ENCODE data around the gene KCNT1.

The KCNT1 gene

DNA sequence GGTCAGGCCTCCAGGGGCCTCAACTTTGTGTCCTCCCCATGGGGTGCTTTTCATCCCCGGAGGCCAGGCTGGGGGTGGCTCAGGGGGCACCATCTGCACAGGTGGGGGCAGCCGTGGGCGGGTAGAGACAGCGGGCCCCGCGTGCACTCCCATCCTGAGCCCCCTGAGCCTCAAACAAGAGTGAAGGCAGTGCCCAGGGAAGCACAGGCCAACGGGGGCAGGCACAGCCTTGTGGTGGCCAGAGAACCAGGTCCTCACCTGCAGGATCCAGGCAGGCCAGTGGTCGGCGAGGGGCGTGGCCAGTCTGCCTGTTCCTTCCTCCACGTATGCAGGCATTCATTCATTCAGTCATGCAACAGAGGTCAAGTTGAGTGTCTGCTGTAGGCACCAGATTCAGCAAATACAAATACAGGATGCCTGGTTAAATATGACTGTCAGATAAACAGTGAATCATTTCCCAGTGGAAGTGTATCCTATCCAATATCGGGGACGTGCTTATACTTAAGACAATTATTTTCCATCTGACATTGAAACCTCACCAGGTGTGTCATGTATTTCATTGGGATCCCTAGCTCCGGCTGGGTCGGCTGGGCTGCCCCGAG is 22.3 kb downstream of the KCNT1 start:
- in situ Hi-C loops (cut with MboI; ENCODE audit: low sequenced_read_pairs), result no loop called here

DNA sequence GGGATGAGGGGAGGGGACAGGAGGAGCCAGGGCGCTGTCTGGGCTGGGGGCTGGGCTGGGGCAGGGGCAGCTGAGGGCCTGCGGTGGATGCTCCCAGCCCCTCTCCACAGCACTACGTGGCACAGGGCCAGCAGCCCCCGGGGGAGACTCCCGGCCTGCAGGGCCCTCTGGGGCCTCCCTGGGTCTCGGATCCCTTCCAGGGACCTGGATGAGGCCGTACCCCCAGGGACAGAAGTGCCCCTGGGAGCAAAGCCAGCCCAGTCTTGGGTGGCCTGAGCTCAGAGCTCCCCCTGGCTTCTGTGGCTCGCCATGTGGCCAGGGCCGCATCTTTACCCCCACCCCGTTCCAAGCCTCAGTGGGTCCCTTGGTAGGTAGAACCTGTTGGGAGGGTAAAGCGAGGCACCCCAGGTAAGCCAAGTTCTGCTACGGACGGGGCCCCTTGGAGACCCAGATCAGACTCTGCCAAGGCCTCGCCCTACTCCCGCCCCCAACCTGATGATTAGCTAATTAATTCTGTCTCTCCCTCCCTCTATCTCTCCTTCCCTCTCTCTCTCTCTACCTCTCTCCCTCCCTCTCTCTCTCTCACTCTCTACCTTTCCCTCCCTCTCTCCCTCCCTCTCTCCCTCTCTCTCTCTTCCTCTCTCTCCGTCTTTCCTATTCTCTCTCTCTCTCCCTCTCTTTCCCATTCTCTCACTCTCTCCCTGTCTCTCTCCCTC is 24.3 kb downstream of the KCNT1 start:
- in situ Hi-C loops (cut with MboI; ENCODE audit: low sequenced_read_pairs), result no loop called here

DNA sequence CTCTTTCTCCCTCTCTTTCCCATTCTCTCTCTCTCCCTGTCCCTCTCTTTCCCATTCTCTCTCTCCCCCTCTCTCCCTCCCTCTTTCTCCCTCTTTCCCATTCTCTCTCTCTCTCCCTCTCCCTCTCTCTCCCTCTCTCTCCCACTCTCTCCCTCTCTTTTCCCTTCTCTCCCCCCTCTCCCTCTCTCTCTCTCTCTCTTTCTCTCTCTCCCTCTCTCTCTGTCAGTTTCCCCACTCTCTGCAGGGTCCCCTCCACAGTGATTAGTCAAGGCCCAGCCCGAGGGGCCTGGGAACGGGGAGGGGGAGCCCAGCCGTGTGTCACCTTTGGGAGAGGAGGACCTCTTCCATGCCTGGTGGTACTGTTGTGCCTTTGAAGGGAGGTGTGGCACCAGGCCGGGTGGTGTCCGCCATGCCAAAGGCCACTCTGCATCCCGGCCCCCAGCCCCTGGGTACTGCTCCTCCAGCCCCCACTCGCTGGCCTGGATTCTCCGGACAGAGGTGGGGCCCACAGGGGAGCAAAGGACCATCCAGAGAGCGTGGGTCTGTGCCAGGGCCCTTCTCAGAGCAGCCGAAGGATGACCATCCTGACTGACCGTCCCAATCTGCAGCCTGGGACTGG is 25.4 kb downstream of the KCNT1 start:
- in situ Hi-C loops (cut with MboI; ENCODE audit: low sequenced_read_pairs), result no loop called here

DNA sequence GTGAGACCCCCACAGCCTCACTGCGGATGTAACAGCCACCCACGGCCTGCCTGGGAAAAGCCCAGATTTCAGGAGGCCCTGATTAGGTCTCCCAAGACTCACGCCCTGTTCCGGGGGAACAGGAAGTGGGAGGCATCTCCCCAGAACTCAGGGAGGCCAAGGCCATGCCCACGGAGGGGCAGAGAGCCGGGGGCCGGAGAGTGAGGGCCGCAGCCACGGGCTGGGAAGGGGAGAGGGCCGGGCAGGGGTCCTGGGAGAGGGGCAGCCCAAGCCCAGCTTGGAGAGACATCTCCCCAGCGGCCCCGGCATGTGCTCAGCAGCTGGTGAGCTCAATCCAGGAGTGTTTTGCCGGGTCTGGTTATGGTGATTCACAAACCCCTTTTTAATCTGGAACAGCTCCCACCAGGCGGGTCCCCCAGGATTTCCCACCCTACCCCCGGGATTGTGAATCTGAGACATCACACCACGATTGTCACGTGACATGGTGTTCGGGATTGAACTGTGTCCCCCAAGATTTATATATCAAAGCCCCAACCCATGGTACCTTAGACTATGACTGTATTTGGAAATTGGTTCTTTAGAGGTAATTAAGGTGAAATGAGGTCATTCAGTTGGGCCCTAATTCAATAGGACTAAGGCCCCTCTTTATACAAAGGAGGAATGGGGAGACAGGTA is 26.6 kb downstream of the KCNT1 start:
- in situ Hi-C loops (cut with MboI; ENCODE audit: low sequenced_read_pairs), result no loop called here

DNA sequence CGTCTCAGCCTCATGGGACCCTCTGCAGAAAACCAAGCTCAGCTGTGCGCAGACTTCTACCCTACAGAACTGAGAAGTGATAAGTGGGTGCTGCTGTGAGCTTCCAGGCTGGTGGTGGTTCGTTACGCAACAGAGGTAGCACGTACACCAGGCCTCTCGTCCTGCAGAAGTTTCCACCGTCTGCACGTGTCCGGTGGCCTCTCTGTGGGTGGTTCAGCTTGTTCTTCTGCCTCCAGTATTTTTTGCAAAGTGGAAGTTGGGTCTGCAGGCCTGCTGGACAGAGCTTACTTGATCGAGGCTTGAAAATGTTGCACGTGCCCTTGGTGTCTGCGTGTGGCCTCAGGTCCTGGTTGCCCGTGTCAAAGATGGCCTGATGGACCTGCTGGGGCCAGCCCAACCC is 27.5 kb downstream of the KCNT1 start:
- in situ Hi-C loops (cut with MboI; ENCODE audit: low sequenced_read_pairs), result no loop called here

DNA sequence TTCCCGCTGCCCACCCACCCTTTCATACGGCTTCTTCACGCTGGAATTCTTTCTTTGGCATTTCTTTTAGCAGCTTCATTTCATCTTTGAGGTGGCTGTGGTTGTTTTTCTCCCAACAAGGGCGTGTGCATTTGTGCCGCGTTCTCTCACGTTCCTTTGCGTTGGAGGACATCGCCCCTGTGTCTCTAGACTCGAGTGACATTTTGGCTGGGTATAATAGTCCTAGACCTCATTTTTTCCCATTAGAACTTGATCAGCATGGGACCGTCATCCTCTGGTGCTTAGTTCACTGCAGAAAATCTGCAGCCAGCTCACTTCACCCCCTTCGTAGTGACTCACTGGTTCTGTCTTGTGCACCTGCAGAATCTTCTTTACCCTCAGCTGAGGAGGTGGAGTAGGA is 29.5 kb downstream of the KCNT1 start:
- in situ Hi-C loops (cut with MboI; ENCODE audit: low sequenced_read_pairs), result no loop called here

DNA sequence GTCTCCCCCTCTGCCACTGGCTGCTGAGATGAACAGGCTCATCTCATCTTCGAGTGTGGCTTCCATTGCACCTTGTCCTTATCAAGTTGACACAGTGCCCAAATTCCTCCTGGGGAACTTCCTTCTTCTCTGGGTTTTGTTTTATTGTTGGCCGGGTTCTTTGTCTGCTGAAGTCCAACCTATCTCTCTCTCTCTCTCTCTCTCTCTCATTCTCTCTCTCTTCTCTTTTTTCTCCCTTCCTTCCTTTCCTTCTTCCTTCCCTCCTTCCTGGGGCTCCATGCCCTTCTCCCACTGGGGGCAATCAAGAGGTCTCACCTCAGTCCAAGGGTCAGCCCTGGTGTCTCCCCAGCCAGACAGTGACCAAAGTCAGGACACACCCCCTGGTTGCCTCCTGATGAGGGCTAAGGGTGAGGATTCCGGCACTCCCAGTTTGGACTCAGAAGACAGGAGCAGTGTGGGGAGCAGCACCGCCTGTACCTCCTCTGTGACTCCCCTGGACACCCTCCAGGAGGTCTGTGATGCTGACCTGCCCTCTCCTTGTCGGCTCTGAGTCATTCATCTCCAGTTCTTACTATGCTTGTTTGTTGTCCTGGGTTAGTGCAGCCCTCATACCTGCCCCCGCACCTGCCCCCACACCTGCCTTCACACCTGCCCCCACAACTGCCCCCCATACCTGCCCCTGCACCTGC is 30.7 kb downstream of the KCNT1 start:
- in situ Hi-C loops (cut with MboI; ENCODE audit: low sequenced_read_pairs), result no loop called here

DNA sequence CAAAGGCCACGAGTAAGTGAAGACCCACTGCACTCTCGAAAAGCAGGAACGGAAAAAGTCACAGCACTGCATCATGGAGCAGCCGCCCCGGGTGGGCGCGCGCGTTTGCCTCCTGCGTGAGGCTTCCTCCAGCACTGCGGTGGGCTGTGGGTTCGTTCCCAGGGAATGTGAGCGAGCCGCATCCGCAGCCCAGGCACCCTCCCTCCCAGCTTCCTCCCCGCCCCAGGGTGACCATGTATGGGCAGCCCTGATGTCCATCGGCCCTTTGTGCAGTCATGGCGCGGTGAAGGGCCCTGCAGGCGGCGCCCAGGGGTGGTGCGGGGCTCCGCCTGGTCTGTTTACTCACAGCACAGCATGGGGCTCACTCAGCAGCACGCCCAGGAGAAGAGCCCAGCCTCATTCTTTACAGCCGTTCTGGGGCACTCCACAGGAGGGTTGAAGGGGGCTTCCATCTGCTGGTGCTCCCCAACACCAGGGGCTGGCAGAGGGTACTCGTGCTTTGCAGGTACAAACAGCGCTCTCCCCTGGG is 32.7 kb downstream of the KCNT1 start:
- in situ Hi-C loops (cut with MboI; ENCODE audit: low sequenced_read_pairs), result no loop called here

DNA sequence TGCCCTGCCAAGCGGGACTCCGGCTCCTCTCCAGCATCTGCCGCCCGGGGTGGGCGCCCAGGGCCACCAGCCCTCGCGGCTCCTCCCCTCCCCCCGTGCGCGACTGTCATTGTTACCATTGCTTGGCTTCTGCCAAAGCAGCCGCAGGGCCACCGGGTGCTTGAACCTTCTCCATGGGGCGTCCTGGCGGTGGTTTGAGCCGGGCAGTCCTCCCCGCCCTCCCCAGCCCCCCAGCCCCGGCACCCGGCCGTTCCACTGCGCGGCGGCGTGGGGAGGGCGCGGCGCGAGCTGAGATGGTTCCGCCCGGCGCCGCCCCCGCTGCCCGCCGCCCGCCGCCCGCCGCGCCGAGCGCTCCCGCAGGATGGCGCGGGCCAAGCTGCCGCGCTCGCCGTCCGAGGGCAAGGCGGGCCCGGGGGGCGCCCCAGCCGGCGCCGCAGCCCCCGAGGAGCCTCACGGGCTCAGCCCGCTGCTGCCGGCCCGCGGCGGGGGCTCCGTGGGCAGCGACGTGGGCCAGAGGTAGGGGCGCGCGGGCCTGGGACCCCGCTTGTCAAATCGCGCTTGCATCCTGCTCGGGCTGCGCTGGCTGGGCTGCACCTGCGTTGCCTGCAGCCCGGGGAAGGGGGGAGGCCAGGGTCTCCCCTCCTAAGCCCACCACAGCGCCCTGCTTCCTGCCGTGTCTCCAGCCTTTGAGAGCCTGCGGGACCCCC is 34.4 kb downstream of the KCNT1 start:
- in situ Hi-C loops (cut with MboI; ENCODE audit: low sequenced_read_pairs), result no loop called here

DNA sequence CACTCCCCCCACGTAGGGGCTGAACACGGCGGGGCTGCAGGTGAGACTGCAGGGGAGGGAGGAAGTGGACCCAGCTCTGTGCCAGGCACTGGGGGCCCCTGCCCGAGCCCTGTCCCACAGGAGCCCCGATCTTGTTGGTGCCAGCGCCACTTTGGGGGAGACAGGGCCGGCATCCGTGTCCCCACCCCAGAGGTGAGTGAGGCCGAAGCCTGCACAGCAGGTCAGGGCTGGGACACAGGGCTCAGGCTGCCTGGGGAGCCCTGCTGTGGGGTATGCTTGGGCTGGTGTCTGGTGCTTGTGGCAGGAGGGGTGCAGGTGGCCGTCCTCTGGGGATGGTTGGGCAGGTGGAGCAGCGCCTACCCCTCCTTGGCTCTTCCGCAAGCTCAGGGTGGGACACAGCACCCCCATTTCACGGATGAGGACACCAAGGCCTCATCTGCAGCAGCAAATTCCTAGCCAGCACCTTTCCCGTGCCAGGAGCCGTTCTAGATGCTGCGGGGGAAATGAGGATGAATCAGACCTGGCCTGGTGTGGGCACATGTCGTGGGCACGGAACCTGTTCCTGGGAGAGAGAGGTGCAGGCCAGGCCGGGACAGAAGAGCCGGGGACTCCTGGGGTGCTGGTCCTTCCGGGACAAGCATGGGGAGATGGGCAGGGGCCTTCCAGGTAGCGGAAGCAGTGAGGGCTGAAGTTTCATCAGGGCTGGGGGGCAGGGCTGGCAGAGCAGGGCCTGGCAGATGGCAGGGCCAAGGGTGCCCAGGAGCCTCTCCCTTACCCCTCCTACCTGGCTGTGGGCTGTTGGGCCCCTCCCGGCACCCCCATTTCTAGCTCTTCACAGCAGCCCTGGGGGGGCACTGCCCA is 35.2 kb downstream of the KCNT1 start:
- in situ Hi-C loops (cut with MboI; ENCODE audit: low sequenced_read_pairs), result no loop called here

DNA sequence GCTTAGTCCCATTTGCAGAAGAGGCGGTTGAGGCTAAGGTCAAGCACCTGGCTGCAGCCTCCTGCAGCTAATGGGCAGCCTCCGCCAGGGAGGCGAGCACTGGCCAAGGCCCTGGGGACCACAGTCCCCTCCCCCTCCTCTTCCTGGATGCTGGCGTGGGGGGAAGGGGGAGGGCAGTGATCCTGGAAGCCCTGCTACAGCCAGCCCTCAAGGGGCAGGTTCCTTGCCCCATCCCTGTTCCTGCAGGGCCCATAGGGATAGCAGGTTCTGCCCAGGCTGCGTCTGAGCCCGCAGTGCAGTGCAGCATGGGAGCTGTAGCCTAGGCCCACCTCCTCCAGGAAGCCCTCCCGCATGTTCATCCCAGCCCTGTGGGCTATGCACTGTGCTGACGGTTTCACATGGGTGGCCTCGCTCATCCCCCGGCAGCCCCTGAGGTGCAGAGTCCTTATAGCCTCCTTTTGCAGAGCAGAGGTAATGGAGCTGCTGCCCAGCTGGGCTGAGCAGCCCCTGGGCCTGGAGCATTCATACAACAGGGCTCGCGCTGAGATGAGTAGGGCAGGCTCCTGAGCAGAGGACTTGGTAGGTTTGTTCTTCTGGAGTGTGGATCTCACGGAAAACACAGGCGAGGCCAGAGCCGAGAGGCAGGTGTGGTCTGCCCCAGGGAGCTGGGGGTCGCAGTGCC is 36.0 kb downstream of the KCNT1 start:
- in situ Hi-C loops (cut with MboI; ENCODE audit: low sequenced_read_pairs), result no loop called here

DNA sequence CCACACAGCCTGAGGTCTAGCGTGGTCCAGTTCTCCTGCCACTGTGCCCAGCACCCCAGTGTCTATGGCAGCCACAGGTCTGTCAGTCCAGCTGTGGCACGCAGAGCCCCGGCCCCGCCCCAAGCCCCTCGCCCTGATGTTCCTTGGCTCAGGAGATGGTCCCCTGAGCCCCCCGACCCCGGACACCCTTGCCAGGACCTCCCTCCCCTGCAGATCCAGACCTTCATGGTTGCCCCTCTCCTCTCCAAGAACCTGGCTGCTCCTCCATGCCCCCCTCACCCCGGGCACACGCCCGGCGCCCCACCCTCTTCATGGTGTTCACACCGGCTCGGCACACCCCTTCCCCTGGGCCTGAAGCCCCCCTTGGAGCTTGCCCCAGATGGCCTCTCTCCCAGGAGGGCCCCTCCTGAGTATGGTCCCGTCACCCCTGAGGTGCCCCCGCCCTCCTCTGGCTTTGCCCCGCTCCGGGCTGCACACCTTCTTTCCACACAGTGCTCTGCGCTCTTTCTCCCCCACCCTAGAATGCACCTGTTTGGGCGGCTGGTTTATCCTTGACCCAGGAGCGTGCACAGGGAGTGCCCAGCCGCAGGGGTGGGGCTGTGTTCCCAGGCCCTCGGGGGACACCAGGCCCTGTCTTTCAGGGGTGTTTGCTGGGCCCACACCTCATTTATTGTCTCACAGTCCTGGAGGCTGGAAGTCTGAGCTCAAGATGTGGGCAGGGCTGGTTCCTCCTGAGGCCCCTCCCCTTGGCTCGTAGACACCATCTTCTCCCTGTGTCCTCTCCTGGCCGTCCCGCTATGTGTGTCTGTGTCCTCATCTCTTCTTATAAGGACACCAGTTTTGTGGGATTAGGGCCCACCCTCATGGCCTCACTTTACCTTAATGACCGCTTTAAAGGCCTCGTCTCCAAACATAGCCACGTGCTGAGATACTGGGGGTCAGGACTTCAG is 37.6 kb downstream of the KCNT1 start:
- in situ Hi-C loops (cut with MboI; ENCODE audit: low sequenced_read_pairs), result no loop called here

DNA sequence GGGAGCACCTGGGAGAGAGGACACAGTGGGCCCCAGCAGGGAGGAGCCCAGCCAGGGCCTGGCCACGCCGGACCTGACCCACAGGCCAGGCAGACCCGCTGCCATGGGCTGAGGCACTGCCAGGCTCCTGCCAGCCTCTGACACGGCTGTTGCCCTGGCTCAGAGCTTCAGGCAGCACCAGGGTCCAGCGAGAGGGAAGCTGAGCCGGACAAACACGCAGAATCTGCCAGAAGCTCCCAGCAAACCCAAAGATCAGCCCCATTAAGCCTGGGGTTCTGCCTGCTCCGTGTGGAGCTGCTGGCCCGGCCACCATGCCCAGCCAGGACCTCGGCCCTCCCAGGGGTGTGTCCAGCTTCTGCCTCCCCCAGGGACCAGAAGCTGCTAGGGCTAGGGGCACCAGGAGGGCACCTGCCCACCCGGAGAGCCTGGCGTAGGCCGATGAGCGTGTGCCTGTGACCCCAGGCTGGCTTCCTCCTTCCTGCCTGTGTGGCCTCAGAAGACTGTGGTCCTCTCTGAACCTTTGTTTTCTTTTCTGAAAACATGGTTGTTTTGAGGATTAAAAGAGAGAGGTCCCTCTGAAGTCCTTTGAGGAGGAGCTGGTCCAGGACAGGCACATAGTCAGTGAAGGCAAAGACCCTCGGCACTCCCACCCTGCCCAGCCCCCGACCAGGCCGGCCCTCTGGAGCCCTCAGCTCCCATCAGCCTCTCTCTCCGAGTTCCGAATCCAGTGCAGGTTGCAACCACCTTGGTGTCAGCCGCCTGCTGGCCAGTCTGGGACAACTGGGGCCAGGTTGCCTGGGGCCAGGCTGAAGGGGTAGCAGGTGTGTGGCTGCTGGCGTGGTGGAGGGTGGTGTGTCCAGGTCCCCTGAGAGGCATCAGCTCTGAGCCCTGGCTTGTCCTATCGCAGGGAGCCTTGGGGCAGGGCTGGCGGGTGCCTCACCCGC is 39.6 kb downstream of the KCNT1 start:
- in situ Hi-C loops (cut with MboI; ENCODE audit: low sequenced_read_pairs), result no loop called here

DNA sequence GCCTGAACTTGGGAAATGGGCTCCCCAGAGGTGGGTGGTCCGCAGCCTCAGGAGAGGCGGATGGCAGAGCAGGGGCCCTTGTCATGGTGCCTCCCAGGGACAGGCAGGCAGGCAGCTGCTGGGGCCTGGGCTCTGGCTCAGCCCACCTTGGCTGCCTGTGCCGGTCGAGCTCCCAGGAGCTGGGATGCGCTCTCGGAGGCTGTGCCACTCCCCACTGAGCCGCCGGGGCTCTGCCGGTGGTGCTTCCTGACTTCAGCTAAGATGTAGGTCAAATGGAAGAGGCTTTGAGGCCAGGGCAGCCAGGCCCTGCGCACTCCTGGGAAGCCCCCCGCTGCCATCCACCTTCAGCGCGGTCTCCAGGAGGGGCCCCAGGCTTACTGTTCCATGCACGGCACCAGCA is 41.0 kb downstream of the KCNT1 start:
- in situ Hi-C loops (cut with MboI; ENCODE audit: low sequenced_read_pairs), result no loop called here

DNA sequence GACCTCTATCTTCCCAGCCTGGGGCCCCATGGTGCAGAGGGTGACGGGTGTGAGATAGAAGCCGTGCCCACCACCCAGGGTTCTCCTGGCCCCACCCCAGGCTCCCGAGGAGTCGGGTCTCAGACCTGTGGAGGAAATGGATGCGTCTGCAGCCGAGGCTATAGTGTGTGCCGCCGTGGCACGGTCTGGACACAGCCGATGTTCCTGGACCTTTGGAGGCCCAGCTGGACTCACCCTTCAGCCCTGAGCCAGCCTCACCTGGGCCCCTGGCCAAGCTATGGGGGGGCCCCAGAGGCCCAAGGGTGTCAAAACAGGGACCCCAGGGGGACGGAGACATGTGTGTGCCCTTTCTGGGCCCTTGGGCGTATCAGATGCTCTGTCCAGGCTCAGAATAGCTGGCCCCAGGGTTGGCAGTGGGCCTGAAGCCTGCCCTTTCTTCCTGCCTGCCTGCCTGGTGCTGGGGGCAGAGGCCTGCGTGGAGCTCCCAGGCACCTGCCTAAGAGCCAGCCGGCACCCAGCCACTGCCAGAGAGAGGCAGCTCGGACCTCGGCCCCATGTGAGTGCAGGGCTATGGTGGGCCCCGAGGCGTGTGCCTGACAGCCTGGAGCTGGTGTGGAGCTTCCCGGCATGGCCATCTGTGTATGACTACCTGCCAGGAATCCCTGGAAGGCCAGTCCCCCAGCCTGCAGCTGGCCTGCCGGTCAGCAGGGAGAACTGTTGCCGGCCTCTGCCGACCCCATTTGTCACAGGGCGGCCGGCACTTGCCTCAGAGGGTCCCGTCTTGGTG is 41.8 kb downstream of the KCNT1 start:
- in situ Hi-C loops (cut with MboI; ENCODE audit: low sequenced_read_pairs), result no loop called here

Measured in hTERT RPE-1 (cell line).